H9 (cell line): ENCODE data around the gene PIP5K1C. TPM values are rescaled to one million over a fixed set of nuclear protein-coding genes. Genes with fewer than 3 reads are reported as not detected.

Experiments used
- DNase-seq: peaks from one replicate; pipeline ENCODE4 v3.0.0-alpha.2; 2017
- H2AFZ ChIP-seq: one replicate; pipeline ENCODE4 v1.6.1; 2013; ENCODE audit warnings: mild to moderate bottlenecking, low read length, control low read depth, moderate library complexity
- H2AK5ac ChIP-seq: 2 replicates; pipeline ENCODE4 v1.6.1; 2013; ENCODE audit warnings: low read length, control low read depth, mixed read lengths; ENCODE audit not compliant: insufficient read length
- H2BK120ac ChIP-seq: one replicate; pipeline ENCODE4 v1.6.1; 2013; ENCODE audit warnings: low read depth, mild to moderate bottlenecking, low read length, control low read depth, inconsistent platforms; ENCODE audit not compliant: poor library complexity, severe bottlenecking
- H2BK12ac ChIP-seq: 2 replicates; pipeline ENCODE4 v1.6.1; 2013; ENCODE audit warnings: low read length, control low read depth, mixed read lengths, low read depth; ENCODE audit not compliant: insufficient read length
- H2BK15ac ChIP-seq: 2 replicates; pipeline ENCODE4 v1.6.1; 2013; ENCODE audit warnings: low read depth, low read length, control low read depth
- H2BK20ac ChIP-seq: one replicate; pipeline ENCODE4 v1.6.1; 2013; ENCODE audit warnings: low read depth, mild to moderate bottlenecking, low read length, control low read depth, inconsistent platforms; ENCODE audit not compliant: poor library complexity, severe bottlenecking
- H2BK5ac ChIP-seq: 2 replicates; pipeline ENCODE4 v1.6.1; 2013; ENCODE audit warnings: low read length, control low read depth, mixed read lengths; ENCODE audit not compliant: insufficient read length
- H3K14ac ChIP-seq: 2 replicates; pipeline ENCODE4 v1.6.1; 2013; ENCODE audit warnings: low read length, control low read depth; ENCODE audit not compliant: insufficient read depth
- H3K18ac ChIP-seq: 2 replicates; pipeline ENCODE4 v1.6.1; 2013; ENCODE audit warnings: low read depth, mild to moderate bottlenecking, mixed read lengths, low read length, control low read depth; ENCODE audit not compliant: insufficient read length
- H3K23ac ChIP-seq: 2 replicates; pipeline ENCODE4 v1.6.1; 2013; ENCODE audit warnings: low read length, control low read depth, mixed read lengths, low read depth; ENCODE audit not compliant: insufficient read length
- H3K23me2 ChIP-seq: 2 replicates; pipeline ENCODE4 v1.6.1; 2013; ENCODE audit warnings: low read depth, mild to moderate bottlenecking, mixed read lengths, low read length, control low read depth; ENCODE audit not compliant: insufficient read length, poor library complexity, severe bottlenecking
- H3K27ac ChIP-seq: 2 replicates; pipeline ENCODE4 v1.5.1; 2013; ENCODE audit warnings: low read length, control low read depth, mixed read lengths, low read depth; ENCODE audit not compliant: insufficient read length
- H3K27me3 ChIP-seq: 2 replicates; pipeline ENCODE4 v1.6.1; 2013; ENCODE audit warnings: low read length, control low read depth, inconsistent platforms; ENCODE audit not compliant: insufficient read depth
- H3K4ac ChIP-seq: 2 replicates; pipeline ENCODE4 v1.6.1; 2013; ENCODE audit warnings: low read depth, mild to moderate bottlenecking, control low read depth, inconsistent platforms, low read length, moderate library complexity
- H3K4me1 ChIP-seq: 2 replicates; pipeline ENCODE4 v1.6.1; 2013; ENCODE audit warnings: low read length, control low read depth, inconsistent platforms; ENCODE audit not compliant: insufficient read depth
- H3K4me2 ChIP-seq: 2 replicates; pipeline ENCODE4 v1.6.1; 2013; ENCODE audit warnings: low read length, control low read depth, mixed read lengths; ENCODE audit not compliant: insufficient read length, insufficient read depth
- H3K56ac ChIP-seq: 2 replicates; pipeline ENCODE4 v1.6.1; 2013; ENCODE audit warnings: low read depth, mild to moderate bottlenecking, mixed read lengths, low read length, control low read depth; ENCODE audit not compliant: insufficient read length
- H3K79me1 ChIP-seq: 2 replicates; pipeline ENCODE4 v1.6.1; 2013; ENCODE audit warnings: low read depth, mild to moderate bottlenecking, moderate library complexity, low read length, control low read depth, inconsistent platforms; ENCODE audit not compliant: insufficient read depth, poor library complexity, severe bottlenecking
- H3K79me2 ChIP-seq: 2 replicates; pipeline ENCODE4 v1.6.1; 2013; ENCODE audit warnings: low read length, control low read depth, inconsistent platforms; ENCODE audit not compliant: insufficient read depth
- H3K9ac ChIP-seq: 2 replicates; pipeline ENCODE4 v1.6.1; 2013; ENCODE audit warnings: low read length, control low read depth, mixed read lengths; ENCODE audit not compliant: insufficient read length; ENCODE audit errors: extremely low read depth
- H3K9me3 ChIP-seq: one replicate; pipeline ENCODE4 v1.6.1; 2013; ENCODE audit warnings: low read depth, low read length, inconsistent platforms; ENCODE audit not compliant: control insufficient read depth
- H3T11ph ChIP-seq: one replicate; pipeline ENCODE4 v1.6.1; 2013; ENCODE audit warnings: mild to moderate bottlenecking, low read length, control low read depth, inconsistent platforms
- H4K20me1 ChIP-seq: one replicate; pipeline ENCODE4 v1.6.1; 2013; ENCODE audit not compliant: control insufficient read depth, insufficient read length, insufficient read depth
- H4K5ac ChIP-seq: 2 replicates; pipeline ENCODE4 v1.6.1; 2013; ENCODE audit warnings: low read depth, mild to moderate bottlenecking, mixed read lengths, low read length, control low read depth; ENCODE audit not compliant: insufficient read length
- H4K8ac ChIP-seq: replicated peaks from 2 replicates; pipeline ENCODE4 v1.6.1; 2013; ENCODE audit warnings: low read length, control low read depth, mixed read lengths, low read depth; ENCODE audit not compliant: insufficient read length
- H4K91ac ChIP-seq: 2 replicates; pipeline ENCODE4 v1.6.1; 2013; ENCODE audit warnings: low read depth, mild to moderate bottlenecking, moderate library complexity, mixed read lengths, low read length, control low read depth; ENCODE audit not compliant: insufficient read length
- H3K27ac Mint-ChIP-seq, 3 experiments: 2 replicates in 2 of 3; 3 replicates in 1 of 3; pipeline ENCODE4 v1.8.0; 2020 to 2021; ENCODE audit warnings: mixed read lengths in 3 of 3, mild to moderate bottlenecking in 1 of 3, moderate library complexity in 1 of 3
- H3K27me3 Mint-ChIP-seq: 2 replicates; pipeline ENCODE4 v1.8.0; 2021; ENCODE audit warnings: low read depth, mild to moderate bottlenecking, moderate library complexity, mixed read lengths
- H3K36me3 Mint-ChIP-seq, 3 experiments: 2 replicates in 2 of 3; 3 replicates in 1 of 3; pipeline ENCODE4 v1.8.0; 2020 to 2021; ENCODE audit warnings: low read depth in 3 of 3, mixed read lengths in 3 of 3; ENCODE audit not compliant: insufficient read depth in 1 of 3
- H3K4me1 Mint-ChIP-seq, 2 experiments: 2 replicates each; pipeline ENCODE4 v1.8.0; 2020; ENCODE audit warnings: mixed read lengths in 2 of 2
- H3K4me3 Mint-ChIP-seq, 2 experiments: 2 replicates in 1 of 2; 3 replicates in 1 of 2; pipeline ENCODE4 v1.8.0; 2020 to 2021; ENCODE audit warnings: mild to moderate bottlenecking in 2 of 2, mixed read lengths in 2 of 2, moderate library complexity in 1 of 2
- H3K9me3 Mint-ChIP-seq, 2 experiments: 2 replicates in 1 of 2; 3 replicates in 1 of 2; pipeline ENCODE4 v1.8.0; 2020; ENCODE audit warnings: mild to moderate bottlenecking in 2 of 2, mixed read lengths in 2 of 2, moderate library complexity in 1 of 2
- CTCF ChIP-seq: fragments of 200-600 bp; sonication (generic); conservative IDR thresholded peaks from 3 replicates; pipeline ENCODE4 v1.8.0; 2021; ENCODE audit warnings: antibody characterized with exemption, mild to moderate bottlenecking
- WGBS: extraction: QIAGEN DNeasy Blood & Tissue Kit; methylation state at CpG from one replicate; pipeline ENCODE4 v1.1.7; 2013; ENCODE audit warnings: missing lambda C conversion rate, low lambda C conversion rate, mixed read lengths; ENCODE audit not compliant: insufficient read length; ENCODE audit errors: extremely low coverage; 5-methylcytosine and 5-hydroxymethylcytosine counted together
- total RNA-seq: library from RNA; stranded (reverse); gene quantifications from 2 replicates; pipeline ENCODE4 v1.2.1, GENCODE V29; 2021

PIP5K1C gene
- total RNA-seq, 1 experiment from 2014 or later, result 41.7 TPM

GRCh38 chr19:3605770-3606169, 94.5 kb downstream of the PIP5K1C start:
- no peak overlapping the region for H3K27ac Mint-ChIP-seq
- H3K4ac ChIP-seq, result no peak overlapping the region
- H3T11ph ChIP-seq, result no peak overlapping the region
- H3K9ac ChIP-seq, result no peak overlapping the region
- no peak overlapping the region for H3K56ac ChIP-seq
- H3K79me2 ChIP-seq, result no peaks in the 10 kb centered on the region
- no peak for TF ChIP-seq CTCF
- peaks cover 12% of the 10 kb centered on the region in 2 experiments for H3K4me1 Mint-ChIP-seq
- no peak overlapping the region for H2BK15ac ChIP-seq
- H3K23me2 ChIP-seq, result peaks cover 2% of the 10 kb centered on the region
- H3K14ac ChIP-seq, result no peak overlapping the region
- no peak overlapping the region for H3K27ac ChIP-seq
- no peaks in the 10 kb centered on the region for H3K9me3 ChIP-seq
- WGBS, result no CpG with 5 or more reads among the region's 5 CpGs
- no peak overlapping the region for H2BK20ac ChIP-seq
- H3K23ac ChIP-seq, result no peak overlapping the region
- no peak overlapping the region for H2AK5ac ChIP-seq
- no peak overlapping the region for H2AFZ ChIP-seq
- peaks cover 4% of the 10 kb centered on the region for H3K27me3 Mint-ChIP-seq
- H4K91ac ChIP-seq, result no peak overlapping the region
- H3K9me3 Mint-ChIP-seq, result peaks cover 0 to 4% of the 10 kb centered on the region in 2 experiments; a peak in 1 of 5 replicates
- H2BK5ac ChIP-seq, result no peak overlapping the region
- peaks cover 3 to 6% (median 3%) of the 10 kb centered on the region in 3 experiments; a peak in 5 of 7 replicates for H3K36me3 Mint-ChIP-seq
- H3K79me1 ChIP-seq, result no peaks in the 10 kb centered on the region
- H3K18ac ChIP-seq, result no peak overlapping the region
- H4K20me1 ChIP-seq, result no peaks in the 10 kb centered on the region
- no peak overlapping the region for H3K4me3 Mint-ChIP-seq
- no peaks in the 10 kb centered on the region; the same call in 1 of the 2 replicates for H3K4me1 ChIP-seq
- H4K8ac ChIP-seq, result no peak overlapping the region
- no peak overlapping the region for H3K4me2 ChIP-seq
- no peak overlapping the region for H4K5ac ChIP-seq
- no peak for DNase-seq
- H2BK12ac ChIP-seq, result no peak overlapping the region
- H3K27me3 ChIP-seq, result peaks cover 5% of the 10 kb centered on the region; the same call in 1 of the 2 replicates
- H2BK120ac ChIP-seq, result no peak overlapping the region
